HG03095 (cell line): ENCODE measurements around the gene KCNIP1.

Experiments
- ATAC-seq: cut with Tn5 transposase; IDR thresholded peaks from one replicate; pipeline ENCODE4 v1.9.1; 2021; ENCODE audit warnings: moderate library complexity; ENCODE audit not compliant: unreplicated experiment

KCNIP1 gene

DNA sequence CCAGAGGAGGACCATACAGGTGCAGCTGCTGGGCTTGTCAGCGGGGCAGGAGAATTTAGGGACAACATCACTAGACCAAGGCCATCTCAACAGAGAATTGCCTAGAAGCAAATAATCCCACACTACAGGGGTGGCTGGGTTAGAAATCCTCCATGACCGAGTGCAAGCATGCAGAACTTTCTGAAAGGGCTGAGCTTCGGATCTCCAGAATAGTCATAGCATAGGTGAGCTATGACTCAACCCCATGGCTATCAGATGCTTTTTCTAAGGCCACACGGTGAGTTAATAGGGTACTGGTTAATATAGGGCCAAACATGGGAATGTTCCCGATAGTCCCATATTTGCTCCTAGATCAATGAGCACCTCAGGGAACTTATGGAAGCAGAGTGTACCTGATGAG, 4.2 kb downstream of the KCNIP1 start:
- ATAC-seq, result no peak

DNA sequence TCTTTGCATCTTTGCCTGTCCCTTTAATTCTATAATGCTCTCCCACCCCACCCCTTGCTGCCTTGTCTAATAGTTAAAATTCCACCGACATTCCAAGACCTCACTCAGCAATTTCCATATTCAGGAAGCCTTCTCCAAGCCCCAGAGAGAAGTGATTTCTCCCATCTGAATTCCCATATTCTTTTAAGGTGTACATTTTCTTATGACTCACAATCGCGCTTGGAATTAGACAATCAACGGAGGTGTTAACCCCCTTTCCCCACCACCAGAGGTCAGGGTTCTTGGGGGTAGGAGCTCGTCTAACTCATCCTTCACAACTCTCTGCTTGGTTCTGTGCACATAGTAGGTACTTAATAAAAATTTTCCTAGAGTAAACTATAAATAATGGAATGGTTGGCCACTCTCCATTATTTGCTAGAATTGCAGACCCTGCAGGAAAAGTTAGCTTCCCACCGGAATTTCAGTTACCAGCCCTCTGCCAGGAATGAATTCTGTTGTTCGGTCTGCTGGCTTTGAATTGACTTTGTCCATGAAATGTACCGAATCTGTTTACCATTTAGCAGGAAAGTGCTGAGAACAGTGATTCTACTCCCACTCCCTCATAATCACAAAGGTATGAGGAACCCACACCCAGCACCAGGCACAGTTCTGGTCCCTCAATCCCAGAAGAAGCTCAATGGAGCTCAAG, 5.0 kb downstream of the KCNIP1 start:
- ATAC-seq, result no peak

DNA sequence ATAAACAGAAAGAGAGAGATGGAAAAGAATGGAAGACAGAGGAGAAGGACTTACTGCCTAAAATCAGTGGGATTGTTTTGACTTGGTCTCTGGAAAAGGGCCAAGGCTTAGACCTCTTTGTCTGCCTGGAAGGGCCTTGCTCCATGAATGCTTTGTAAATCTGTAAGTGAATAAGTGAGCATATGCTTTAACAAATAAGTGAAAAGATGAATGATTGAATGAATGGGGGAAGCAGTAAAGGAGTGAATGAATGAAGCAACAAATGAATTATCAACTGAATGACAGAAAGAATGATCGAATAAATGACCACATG, 5.5 kb downstream of the KCNIP1 start:
- no peak for ATAC-seq

DNA sequence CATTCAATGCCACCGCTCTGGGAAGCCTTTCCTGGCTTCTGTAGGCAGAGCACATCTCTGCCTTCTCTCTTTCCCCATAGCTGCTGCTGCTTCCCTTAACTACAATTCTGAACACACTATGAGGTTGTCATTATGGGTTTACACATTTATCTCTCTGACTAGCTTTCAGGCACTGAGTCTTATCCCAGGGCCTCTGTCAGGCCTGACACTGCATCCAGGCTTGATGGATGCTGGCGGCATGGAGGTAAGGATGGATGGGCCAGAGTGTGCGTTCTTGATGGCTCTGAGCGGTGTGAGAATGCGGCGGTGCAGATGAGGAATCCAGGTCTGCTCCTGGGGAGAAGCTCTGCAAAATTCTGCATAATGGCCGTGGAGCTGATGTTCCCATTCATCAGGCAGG, 6.3 kb downstream of the KCNIP1 start:
- no peak for ATAC-seq

DNA sequence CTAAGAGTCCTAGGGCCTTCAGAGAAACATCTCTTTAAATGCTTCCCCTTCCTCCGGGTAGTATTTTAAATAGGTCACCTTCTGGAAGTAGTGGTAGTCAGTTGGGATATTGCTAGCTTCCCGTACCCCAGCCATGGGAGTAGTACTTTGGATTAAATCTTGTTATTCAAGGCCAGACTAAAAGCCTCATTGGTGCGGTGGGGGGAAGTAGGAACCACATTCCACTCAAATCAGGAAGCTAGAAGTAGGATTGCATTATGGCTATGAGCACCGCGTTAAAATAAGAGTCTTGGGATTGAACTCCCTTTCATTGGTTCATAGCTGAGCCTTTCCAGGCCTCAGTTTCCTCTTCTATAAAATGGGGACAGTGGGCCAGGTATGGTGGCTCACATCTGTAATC, 6.7 kb downstream of the KCNIP1 start:
- no peak for ATAC-seq

DNA sequence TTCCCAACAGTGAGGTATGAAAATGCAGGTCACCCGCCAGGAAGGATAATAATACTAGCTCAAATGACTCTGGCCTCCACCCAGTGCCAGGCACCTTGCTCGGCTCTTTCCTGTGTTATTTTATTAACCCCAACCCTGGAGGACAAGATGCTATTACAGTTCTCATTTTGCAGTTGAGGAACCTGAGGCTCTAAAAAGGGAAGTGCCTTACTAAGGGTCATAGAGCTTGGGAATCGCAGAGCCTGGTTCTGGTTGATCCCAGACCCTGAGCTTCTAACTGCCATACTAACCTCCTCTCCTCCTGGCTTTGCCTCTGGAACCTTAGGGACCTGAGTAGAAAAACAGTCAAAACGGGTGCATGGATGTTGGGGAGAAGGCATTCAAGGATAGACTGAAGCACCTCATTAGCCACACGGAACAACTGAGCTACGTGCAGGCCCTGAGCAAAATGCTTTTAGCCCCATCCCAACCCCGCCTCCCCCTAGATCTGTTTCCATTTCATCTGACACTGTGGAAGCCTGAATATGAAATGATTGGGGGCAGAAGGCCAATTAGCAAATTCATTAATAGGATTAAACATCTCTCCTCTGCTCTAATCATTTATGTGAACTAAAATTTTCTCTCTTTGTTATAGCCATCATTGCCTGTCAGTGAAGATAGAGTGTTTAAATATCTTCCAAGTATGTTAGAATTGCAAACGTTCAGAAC, 7.9 kb downstream of the KCNIP1 start:
- ATAC-seq, result no peak

DNA sequence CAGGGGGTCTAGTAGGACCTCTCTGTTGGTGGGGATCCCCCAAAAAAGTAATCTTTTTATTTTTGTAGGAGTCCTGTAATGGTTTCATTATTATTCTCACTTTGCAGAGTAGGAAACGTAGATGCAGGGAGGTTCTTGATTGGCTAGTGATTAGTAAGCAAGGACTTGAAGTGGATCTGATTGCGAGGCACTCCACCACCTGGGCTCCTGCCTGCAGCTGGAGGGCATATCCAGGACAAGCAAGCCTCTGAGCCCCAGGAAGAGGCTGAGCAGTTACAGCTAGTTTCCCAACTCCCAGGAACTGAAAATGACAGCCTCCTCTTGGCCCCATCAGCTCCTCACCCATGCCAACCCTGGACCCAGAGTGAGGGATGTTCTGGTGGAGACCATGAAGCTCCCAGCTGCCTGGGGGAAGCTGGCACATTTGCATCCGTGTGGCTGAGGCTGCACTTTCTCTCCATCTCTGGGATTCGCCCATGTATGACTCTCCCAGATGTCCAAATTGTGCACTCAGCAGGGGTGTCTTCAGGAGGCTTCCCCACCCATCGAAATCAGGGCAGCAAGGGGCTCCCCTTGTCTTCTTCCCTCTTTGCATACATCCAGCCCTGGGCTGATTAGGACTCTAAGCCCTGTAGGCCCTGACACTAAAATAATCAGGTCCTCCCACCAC, 10.2 kb downstream of the KCNIP1 start:
- no peak for ATAC-seq

DNA sequence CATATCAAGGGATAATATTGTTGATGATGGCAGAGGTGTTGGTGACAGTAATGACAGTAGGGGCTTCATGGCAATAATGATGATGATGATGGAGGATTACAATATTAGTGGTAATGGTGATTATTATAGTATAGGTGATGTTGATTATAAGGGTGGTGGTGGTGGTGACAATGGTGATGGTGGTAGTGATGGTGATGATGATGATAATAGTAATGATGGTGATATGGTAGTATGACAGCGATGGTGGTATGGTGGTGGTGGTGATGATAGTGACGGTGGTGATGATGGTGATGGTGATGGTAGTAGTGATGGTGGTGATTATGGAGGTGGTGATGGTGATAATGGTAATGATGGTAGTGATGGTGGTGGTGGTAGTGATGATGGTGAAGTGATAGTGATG, 13.6 kb downstream of the KCNIP1 start:
- no peak for ATAC-seq

DNA sequence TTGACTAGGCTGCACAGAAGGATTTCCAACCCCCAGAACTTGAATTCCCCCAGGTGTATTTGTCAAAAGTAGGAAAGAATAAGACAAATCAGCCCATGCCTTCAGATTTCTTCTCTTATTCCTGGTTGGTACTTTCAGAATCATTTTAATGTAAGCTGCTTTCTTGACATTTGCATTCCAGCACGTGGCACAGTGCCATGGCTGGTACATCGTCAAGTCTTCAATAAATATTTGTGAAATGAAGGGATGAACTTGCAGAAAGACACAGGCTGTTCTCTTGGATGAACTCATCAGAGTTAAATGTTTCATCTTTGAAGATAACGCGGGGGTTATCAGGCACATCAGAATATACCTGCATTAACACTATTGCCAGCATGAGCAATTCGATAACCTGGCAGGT, 14.5 kb downstream of the KCNIP1 start:
- no peak for ATAC-seq

DNA sequence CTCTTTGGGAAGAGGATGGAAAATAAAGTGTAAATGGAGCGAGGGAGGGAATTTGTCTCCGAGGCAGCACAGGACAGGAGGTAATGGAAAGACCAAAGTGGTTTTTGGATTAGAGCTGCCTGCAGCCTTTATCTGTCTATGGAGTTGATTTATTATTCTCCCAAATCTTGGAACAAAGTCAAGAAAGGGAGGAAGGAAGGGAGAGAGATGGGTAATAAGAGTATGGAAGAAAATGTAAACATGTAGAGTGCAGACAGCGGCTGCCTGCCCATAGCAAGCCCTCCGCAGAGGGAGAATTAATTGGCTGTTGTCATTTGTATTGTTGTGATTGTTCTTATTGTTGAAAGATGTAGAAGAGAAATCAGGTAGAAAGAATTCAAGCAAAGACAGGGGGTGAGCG, 15.7 kb downstream of the KCNIP1 start:
- no peak for ATAC-seq

DNA sequence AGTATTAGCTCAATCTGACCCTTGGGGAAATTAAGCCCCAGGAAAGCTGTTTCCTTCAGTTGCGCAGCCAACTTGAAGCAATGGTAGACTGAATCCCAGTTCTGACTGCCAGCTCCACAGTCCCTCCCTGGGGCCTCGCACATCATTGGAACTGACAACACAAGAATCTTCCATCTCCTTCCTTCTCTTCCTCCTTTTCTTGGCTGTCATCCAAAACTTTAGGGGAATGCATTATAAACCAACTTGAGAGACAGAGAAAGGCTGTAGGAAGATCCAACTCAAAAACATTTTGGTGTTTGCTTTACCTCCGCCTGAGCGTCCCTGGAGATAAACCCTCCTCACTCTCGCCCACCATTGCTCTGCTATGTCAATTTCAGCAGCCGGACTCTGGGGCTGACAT, 16.6 kb downstream of the KCNIP1 start:
- no peak for ATAC-seq

DNA sequence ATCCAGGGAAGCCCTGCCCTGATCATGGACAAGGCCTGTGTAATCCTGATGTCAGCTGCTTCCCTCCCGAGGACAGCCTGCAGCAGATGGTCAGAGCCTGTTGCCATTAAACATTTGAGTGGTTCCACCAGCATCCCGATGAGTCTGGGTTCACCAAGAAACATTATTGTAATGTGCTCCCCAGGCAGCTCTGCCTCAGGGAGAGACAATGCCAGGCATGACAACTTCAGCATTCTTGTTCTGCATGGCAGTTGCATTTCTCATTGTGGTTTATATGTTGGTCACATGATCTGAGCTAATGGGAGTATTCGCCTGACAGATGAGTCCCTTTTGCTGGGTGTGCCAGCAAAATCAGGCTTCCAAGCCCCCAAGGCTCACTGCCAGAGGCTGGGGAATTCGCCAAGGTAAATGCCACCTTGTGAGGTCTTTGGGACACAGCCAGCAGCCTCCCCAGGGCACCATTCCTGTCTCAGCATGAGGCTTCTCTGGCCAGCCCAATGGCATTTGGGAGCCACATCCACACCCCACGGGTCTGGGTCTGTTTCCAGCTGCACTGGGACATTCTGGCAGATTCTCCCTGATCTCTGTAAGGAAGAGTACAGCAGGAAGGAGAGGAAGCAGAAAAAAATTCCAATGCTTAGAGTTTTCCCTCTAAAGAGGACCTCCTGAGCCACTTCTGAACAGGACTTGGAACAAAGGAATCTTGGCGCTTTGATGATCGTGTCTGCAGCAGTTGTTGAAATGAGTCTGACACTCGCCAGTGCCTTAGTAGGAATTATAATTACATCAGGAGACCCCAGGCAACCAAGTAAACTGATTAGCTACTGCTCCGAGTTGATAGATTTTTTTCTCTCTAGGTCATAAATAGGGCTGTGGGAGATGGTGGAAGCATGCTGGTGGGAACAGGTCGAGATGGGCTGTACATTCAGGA, 18.7 kb downstream of the KCNIP1 start:
- ATAC-seq, result no peak

DNA sequence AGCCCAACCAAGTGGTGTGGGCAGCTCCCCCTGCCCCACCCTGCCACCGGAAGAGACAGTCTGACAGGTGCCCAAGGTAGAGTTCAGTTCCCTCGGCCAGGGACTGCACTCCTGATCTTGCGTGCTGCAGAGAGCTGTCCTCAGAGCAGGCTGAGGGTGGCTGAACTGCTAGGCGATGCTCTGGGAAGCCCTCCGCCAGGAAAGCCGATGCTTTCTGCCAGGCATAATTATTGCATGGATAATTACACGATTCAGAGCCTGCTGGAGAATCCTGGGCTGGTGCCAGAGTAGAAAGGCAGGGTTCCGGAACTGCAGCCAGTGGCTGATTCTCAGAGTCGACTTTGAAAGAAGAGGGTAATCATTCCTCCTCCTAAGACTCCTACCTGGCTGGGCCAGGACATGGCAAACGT, 19.3 kb downstream of the KCNIP1 start:
- no peak for ATAC-seq

DNA sequence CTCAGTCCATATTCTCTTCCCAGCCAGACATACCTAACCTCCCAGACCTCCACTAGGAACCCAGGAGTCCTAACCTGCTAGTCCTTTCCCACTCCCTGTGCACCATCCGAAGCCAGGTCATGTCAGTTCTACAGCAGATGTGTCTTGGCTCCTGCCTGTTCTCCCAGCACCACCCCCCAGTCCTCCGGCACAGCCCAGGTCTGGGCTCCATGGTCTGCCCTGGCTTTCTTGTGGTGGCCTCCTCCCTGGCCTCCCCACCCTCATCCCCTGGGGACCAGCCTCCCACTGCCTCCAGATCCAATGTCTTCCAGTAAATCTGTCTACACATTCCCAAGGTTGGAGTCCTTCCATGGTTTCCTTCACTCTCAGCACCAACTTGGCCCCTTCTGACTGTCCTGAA, 20.0 kb downstream of the KCNIP1 start:
- ATAC-seq, result no peak

DNA sequence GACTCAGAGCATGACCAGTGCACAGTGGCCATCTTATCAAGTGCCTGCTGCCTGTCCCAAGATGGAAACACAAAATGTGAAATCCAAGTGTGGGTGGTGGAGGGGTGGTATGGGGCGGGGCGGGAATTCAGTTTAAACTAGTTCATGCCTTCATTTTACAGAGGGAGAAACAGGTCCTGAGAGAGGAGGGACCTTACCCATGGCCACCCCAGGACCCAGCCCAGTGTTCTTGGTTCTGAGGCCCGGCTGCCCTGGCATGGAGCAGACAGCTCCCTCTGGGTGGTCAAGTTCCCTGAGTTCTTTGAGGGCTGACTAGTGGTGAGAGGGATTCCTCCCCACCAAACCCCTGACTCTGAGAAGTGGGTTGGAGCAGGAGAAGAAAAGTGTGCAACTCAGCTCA, 20.8 kb downstream of the KCNIP1 start:
- no peak for ATAC-seq

DNA sequence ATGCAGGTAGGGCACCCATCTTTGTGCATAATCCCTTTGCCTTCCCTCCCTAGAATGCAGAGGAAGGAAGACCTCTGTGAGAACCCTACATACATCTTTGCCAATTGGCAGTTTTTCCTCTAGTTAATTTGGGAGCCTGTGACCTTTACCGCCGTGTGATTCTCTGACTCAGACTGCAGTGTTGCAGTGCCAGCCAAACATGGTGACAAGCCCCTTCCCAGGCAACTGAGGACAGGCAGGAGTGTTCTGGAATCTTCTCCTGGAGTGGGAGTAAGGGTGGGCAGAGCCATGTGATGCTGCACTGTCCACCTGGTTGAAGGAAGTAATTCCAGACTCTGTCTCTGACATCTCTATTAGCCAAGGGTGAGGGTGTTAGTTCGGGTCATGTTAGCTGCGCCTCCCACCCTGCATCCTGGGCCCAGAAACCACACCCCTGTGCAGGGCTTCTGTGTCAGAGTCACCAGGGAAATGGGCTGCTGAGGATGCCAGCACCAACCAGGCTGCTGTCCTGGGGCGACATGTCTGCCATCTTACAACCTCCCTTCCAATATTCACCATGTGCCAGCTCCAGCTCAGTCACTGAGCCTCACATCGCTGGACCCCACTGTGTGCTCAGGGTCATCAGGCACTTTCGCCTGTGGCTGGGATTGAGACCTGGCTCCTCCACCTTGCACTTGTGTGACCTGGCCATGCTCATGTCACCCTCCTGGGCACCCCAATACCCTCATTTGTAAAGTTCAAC, 21.8 kb downstream of the KCNIP1 start:
- no peak for ATAC-seq

DNA sequence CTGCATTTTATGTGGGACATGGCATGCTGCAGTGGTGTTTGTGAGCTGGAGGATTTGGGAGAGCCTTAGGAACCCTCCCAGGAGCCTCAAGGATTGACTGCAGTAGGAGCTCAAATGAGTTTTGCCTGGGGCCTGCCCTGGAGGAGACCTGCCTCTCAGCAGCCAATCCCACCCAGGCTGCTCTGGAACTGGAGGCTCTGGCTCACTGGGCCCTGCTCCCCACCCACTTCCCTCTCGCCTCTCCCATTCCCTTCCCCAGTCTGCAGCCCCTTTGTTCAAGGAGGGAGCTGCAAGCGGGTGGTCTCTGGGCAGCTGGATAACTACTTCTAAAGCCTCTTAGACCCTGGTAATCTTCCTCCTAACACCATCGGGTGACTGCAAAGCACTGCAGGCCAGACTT, 24.2 kb downstream of the KCNIP1 start:
- ATAC-seq, result no peak

DNA sequence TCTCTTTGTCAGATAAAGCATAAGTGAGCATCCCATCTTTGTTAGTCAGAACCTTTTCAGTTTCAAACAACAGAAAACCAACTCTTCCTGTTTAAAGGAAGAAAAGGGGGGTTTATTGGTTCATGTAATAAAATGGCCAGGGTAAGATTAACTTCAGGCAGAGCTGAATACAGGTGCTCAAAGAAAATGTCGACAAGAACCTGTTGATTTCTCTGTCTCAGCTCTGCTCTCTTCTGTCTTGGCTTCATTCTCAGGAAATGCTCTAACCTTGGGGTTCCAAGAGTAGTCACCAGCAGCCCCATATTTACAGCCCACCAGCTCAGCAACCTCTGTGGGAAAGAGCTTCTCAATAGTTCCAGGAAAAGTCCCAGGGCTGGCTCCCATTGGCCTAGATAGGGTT, 25.2 kb downstream of the KCNIP1 start:
- ATAC-seq, result no peak

DNA sequence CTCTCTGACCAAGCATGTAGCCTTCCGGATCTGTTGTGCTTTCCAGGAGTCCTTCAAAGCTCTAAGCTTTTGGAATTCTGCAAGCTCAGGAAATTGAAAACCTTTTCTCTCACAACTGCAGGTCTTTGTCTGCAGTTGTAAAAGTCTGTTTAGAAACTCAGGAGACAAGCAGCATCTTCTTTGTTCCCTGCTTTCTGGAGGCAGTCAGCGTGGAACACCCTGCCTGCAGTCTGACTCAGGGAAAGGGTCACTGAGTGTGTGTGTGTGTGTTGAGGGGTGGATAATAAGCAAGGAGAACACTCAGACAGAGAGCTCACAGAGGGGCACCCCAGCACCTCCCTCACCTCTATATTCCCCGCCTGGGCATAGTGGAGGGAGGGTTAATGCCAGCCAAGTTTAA, 29.1 kb downstream of the KCNIP1 start:
- ATAC-seq, result no peak

DNA sequence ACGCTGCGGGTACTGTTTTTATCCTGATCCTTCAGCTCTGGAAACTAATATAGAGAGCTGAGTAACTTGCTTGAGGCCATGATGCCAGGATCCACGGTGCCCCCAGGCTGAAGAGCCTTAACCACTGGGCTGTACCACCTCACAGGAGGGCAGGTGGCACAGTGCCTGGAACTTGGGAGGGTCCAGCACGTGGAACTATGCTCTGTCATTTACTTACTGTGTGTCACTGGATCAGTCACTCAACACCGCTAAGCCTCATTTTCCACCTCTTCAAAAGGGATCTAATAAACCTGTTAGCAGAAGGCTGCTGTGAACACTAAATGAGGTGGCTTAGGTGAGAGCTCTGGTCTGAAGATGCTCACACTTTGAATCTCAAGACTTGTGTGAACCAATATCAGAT, 29.6 kb downstream of the KCNIP1 start:
- no peak for ATAC-seq

DNA sequence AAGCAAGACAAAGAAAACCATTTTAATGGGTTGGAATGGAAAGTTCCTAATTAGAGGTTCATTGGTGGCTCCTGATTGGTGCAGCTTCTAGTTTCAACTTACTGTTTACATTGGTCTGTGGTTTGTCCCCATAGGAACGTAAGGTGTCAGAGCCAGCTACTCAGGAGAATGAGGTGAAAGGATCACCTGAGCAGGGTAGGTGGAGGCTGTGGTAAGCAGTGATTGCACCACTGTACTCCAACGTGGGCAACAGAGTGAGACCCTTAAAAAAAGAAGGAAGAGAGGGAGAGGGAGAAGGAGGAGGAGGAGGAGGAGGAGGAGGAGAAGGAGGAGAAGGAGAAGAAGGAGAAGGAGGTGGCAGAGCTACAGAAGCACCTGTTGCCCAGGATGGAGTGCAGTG, 30.4 kb downstream of the KCNIP1 start:
- ATAC-seq, result no peak
